ENCODE results near the gene XRCC5.

GRCh38 chr2:216235896-216236295 is 126.7 kb downstream of the XRCC5 start:
- TF ChIP-seq CTCF (IDR thresholded peaks at IDR 0.05; ENCODE audit: poor library complexity, severe bottlenecking) (no peak), REST (IDR thresholded peaks at IDR 0.05; ENCODE audit: borderline replicate concordance) (no peak)

Measured in neural cell (in vitro differentiated cells).